Glomerular visceral epithelial cell (primary cell): Measurements from ENCODE around the gene IRAK1.
A peak's percentile ranks its signal among the peaks of the same experiment; 100 is the strongest.

Source experiments
- DNase-seq: peaks from one replicate; pipeline ENCODE4 v3.0.0-alpha.2; 2016; ENCODE audit errors: extremely low spot score

IRAK1 gene

GRCh38 chrX:153971124-153971449 is 48.6 kb downstream of the IRAK1 start:
- DNase-seq = peak; percentile 84

GRCh38 chrX:153970357-153971123 is 49.2 kb downstream of the IRAK1 start:
- peak; percentile 58 for DNase-seq

- DNase-seq = no peak
Measured at GRCh38 chrX:153969904-153970356, 49.8 kb downstream of the IRAK1 start.

GRCh38 chrX:153969125-153969903 is 50.4 kb downstream of the IRAK1 start:
- no peak for DNase-seq

- no peak for DNase-seq
Measured at GRCh38 chrX:153968754-153969124, 51.0 kb downstream of the IRAK1 start.

GRCh38 chrX:153968255-153968654 is 51.4 kb downstream of the IRAK1 start:
- DNase-seq = no peak

GRCh38 chrX:153967536-153968224 is 52.0 kb downstream of the IRAK1 start:
- DNase-seq = no peak

GRCh38 chrX:153966841-153967535 is 52.7 kb downstream of the IRAK1 start:
- no peak for DNase-seq

GRCh38 chrX:153966283-153966688 is 53.4 kb downstream of the IRAK1 start:
- DNase-seq = no peak

- DNase-seq = no peak
Measured at GRCh38 chrX:153965406-153965805, 54.3 kb downstream of the IRAK1 start.

GRCh38 chrX:153964105-153964504 is 55.6 kb downstream of the IRAK1 start:
- DNase-seq = no peak

GRCh38 chrX:153963546-153963945 is 56.2 kb downstream of the IRAK1 start:
- DNase-seq = no peak

- DNase-seq = no peak
Measured at GRCh38 chrX:153961292-153961691, 58.4 kb downstream of the IRAK1 start.

- no peak for DNase-seq
Measured at GRCh38 chrX:153960786-153961185, 58.9 kb downstream of the IRAK1 start.
